ENCODE measurements around the gene IDH2. TPM values are rescaled to one million over a fixed set of nuclear protein-coding genes. Genes with fewer than 3 reads are reported as not detected.

Gene IDH2
- total RNA-seq, 4 donors from 2014 or later = 19.1 to 101 (median 85.1) TPM

DNA sequence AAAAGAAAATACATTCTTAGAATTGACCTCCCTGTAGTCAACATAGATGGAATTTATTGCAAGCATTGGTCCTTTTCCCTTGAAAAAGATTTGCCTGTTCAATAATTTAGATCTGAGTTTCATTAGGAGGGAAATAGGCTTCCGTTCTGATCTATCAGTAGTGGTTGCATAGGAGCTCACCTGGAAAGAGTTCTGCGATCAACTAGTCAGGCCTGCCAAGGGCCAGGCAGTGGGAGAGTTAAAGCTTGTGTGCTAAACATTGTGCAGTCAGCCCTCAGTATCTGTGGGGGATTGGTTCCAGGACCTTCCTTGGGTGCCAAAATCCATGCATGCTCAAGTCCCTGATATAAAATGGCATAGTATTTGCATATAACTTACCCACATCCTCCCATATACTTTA, 29.6 kb upstream of the IDH2 start:
- intact Hi-C loops (cut with DNase I; ENCODE audit: low total_unique reads) = no loop called here
- 94% methylated on average over 2 of the region's 2 CpGs; no CpG with 5 or more reads in 1 of the 2 donors for WGBS, 2 donors (ENCODE audit: low coverage in 1 of 2)
- TF ChIP-seq, protein P1, sequence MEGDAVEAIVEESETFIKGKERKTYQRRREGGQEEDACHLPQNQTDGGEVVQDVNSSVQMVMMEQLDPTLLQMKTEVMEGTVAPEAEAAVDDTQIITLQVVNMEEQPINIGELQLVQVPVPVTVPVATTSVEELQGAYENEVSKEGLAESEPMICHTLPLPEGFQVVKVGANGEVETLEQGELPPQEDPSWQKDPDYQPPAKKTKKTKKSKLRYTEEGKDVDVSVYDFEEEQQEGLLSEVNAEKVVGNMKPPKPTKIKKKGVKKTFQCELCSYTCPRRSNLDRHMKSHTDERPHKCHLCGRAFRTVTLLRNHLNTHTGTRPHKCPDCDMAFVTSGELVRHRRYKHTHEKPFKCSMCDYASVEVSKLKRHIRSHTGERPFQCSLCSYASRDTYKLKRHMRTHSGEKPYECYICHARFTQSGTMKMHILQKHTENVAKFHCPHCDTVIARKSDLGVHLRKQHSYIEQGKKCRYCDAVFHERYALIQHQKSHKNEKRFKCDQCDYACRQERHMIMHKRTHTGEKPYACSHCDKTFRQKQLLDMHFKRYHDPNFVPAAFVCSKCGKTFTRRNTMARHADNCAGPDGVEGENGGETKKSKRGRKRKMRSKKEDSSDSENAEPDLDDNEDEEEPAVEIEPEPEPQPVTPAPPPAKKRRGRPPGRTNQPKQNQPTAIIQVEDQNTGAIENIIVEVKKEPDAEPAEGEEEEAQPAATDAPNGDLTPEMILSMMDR (IDR thresholded peaks at IDR 0.05) = no peak
- no peak for TF ChIP-seq EP300 (IDR thresholded peaks at IDR 0.05; ENCODE audit: low read depth)
- no peak for TF ChIP-seq POLR2A (IDR thresholded peaks at IDR 0.05)
- TF ChIP-seq POLR2AphosphoS5 (IDR thresholded peaks at IDR 0.05) = no peak

DNA sequence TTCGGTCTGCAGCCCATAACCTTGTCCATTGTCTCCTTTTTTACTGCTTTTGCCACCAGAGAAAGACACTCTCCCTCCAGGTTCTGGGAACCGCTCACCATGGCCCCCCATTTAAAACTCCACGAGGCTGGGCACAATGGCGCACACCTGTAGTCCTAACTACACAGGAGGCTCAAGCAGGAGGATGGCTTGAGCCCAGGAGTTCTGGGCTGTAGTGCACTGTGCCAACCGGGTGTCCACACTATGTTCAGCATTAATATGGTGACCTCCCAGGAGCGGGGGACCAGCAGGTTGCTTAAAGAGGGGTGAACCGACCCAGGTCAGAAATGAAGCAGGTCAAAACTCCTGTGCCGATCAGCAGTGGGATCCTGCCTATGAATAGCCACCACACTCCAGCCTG, 28.0 kb upstream of the IDH2 start:
- peaks cover 0 to 13% (median 4%) of the 10 kb centered on the region in 4 donors for H3K4me1 ChIP-seq
- TF ChIP-seq POLR2AphosphoS5 (IDR thresholded peaks at IDR 0.05) = no peak
- TF ChIP-seq, protein P1 (IDR thresholded peaks at IDR 0.05) = no peak
- no peaks in the 10 kb centered on the region for H3K36me3 ChIP-seq
- in situ Hi-C loops (cut with MboI; ENCODE audit: low pct_ligation_motif_present in 1 of 4, low pct_unique_long_range_greater_than_20kb in 1 of 4, low sequenced_read_pairs in 3 of 4) (no loop called here), intact Hi-C loops (cut with DNase I; ENCODE audit: low total_unique reads) (no loop called here)
- no peak overlapping the region for H3K4me3 ChIP-seq
- no peaks in the 10 kb centered on the region for H3K9me3 ChIP-seq
- no peak for DNase-seq
- 91 to 92% methylated on average over 4 to 8 of the region's 8 CpGs for WGBS, 2 donors (ENCODE audit: low coverage in 1 of 2)
- no peaks in the 10 kb centered on the region for H3K27me3 ChIP-seq
- H3K27ac ChIP-seq = no peak overlapping the region

More for the DNA sequence above, 29.6 kb upstream of the IDH2 start:
- H3K4me1 ChIP-seq = peaks cover 0 to 2% (median under 1%) of the 10 kb centered on the region in 4 donors
- no peaks in the 10 kb centered on the region for H3K27me3 ChIP-seq
- no peak for DNase-seq
- H3K27ac ChIP-seq = no peak overlapping the region
- H3K36me3 ChIP-seq = no peaks in the 10 kb centered on the region
- H3K4me3 ChIP-seq = no peak overlapping the region
- no peaks in the 10 kb centered on the region for H3K9me3 ChIP-seq
- in situ Hi-C loops (cut with MboI; ENCODE audit: low pct_ligation_motif_present in 1 of 4, low pct_unique_long_range_greater_than_20kb in 1 of 4, low sequenced_read_pairs in 3 of 4) = no loop called here

DNA sequence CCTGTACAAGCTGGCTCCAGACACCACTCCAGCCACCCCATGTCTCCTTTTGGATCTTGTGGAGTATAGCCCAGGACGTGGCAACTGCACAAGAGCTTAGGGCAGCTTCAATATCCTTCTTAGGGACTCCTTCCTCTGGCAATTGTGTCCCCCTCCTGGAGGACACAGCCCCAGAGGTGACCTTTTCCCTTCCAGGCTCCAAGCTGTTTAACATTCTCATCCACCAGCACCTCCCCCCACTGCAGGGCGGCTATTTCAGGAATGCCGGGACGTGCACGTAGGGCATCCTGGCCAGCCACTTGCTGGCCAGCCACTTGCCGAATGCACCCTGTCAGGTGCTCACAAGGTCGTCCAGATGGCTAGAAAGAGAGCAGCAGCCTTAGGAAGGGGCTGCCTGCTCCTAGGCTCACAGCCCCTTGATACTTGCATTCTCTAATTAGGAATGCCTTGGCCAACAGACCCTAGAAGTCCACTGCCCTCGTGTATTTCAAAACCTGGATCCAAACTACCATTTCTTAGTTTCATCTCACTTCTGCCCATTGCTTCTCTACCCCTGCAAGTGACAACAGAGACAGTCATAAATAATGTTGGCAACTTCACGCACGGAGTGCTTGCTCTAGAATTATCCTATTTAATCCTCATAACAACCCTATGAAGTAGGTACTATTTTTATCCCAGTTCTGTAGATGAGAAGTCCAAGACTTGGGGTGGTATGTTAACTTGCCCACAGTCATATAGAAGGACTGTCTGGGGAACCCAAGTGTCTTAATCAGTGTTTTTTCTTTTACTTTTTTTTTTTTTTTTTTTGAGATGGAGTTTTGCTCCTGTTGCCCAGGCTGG, 24.5 kb upstream of the IDH2 start:
- Histone ChIP-seq H3K4me1 (peaks cover 0 to 18% (median 5%) of the 10 kb centered on the region in 4 donors), H3K27me3 (no peaks in the 10 kb centered on the region), H3K4me3 (no peak overlapping the region), H3K36me3 (no peaks in the 10 kb centered on the region), H3K27ac (peak overlapping the region in 2 of 4 donors; percentile 14 to 75), H3K9me3 (no peaks in the 10 kb centered on the region)
- intact Hi-C loops (cut with DNase I; ENCODE audit: low total_unique reads) = no loop called here
- in situ Hi-C loops (cut with MboI; ENCODE audit: low pct_ligation_motif_present in 1 of 4, low pct_unique_long_range_greater_than_20kb in 1 of 4, low sequenced_read_pairs in 3 of 4) = no loop called here
- no peak for TF ChIP-seq EP300 (IDR thresholded peaks at IDR 0.05; ENCODE audit: low read depth)
- TF ChIP-seq, protein P1 (IDR thresholded peaks at IDR 0.05) = no peak
- DNase-seq = no peak
- 30 to 36% methylated on average over 4 to 10 of the region's 10 CpGs for WGBS, 2 donors (ENCODE audit: low coverage in 1 of 2)

DNA sequence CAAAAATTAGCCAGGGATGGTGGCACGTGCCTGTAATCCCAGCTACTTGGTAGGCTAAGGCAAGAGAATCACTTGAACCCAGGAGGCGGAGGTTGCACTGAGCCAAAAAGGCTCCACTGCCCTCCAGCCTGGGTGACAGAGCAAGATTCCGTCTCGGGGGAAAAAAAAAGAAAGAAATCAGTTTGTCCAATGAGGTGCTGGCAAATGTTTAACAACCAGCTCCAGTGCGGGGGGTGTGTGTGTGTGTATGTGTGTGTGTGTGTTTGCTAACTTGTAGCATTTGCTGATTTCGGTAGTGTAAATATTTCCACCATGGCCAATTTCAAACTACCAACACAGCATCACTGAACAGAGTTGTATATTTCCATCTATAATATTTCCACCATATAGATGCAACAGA, 23.8 kb upstream of the IDH2 start:
- H3K27ac ChIP-seq = peak overlapping the region in 1 of 4 donors; percentile 75
- intact Hi-C loops (cut with DNase I; ENCODE audit: low total_unique reads) = no loop called here
- no peak overlapping the region for H3K4me3 ChIP-seq
- no peaks in the 10 kb centered on the region for H3K9me3 ChIP-seq
- DNase-seq = peak; percentile 37
- TF ChIP-seq EP300 (IDR thresholded peaks at IDR 0.05; ENCODE audit: low read depth) (no peak), POLR2A (IDR thresholded peaks at IDR 0.05) (no peak), POLR2AphosphoS5 (IDR thresholded peaks at IDR 0.05) (no peak)
- TF ChIP-seq, protein P1 (IDR thresholded peaks at IDR 0.05) = no peak
- in situ Hi-C loops (cut with MboI; ENCODE audit: low pct_ligation_motif_present in 1 of 4, low pct_unique_long_range_greater_than_20kb in 1 of 4, low sequenced_read_pairs in 3 of 4) = no loop called here
- H3K27me3 ChIP-seq = no peaks in the 10 kb centered on the region
- H3K4me1 ChIP-seq = peaks cover 0 to 18% (median 5%) of the 10 kb centered on the region in 4 donors
- no peaks in the 10 kb centered on the region for H3K36me3 ChIP-seq
- 58 to 61% methylated on average over 4 to 6 of the region's 6 CpGs for WGBS, 2 donors (ENCODE audit: low coverage in 1 of 2)

Measured in transverse colon (tissue), 4 donors.